Measurements from ENCODE around the gene PADI3. TPM values are rescaled to one million over a fixed set of nuclear protein-coding genes. Genes with fewer than 3 reads are reported as not detected.

Gene PADI3
- total and polyA plus RNA-seq, 2 donors (not counting 3 experiments of a cell fraction or from before 2014, with no cell fraction given): not detected

GRCh38 chr1:17292299-17293160 lies 43.6 kb downstream of the PADI3 start:
- dilution Hi-C loops (cut with MboI; ENCODE audit: extremely low pct_ligation_motif_present, low sequenced_read_pairs): no loop called here
- Histone ChIP-seq H3K4me2 (ENCODE audit: insufficient read depth, low read length) (no peak overlapping the region), H4K20me1 (replicated peaks; ENCODE audit: control insufficient read depth, extremely low read depth, insufficient read depth, low read length) (no peaks in the 10 kb centered on the region), H3K9me1 (replicated peaks; ENCODE audit: control insufficient read depth, extremely low read depth, insufficient read depth, low read length) (no peaks in the 10 kb centered on the region), H3K27ac (ENCODE audit: insufficient read depth, low read depth, low read length) (no peak overlapping the region), H3K9me3 (replicated peaks; ENCODE audit: control insufficient read depth, insufficient read depth, low read length) (no peaks in the 10 kb centered on the region), H2AFZ (ENCODE audit: low read depth, low read length) (no peak overlapping the region), H3K4me3 (replicated peaks in 1 of 3; ENCODE audit: insufficient read depth in 1 of 3, low read depth in 1 of 3, low read length in 3 of 3) (no peak overlapping the region), H3K79me2 (ENCODE audit: control insufficient read depth, insufficient read depth, low read length) (no peaks in the 10 kb centered on the region), H3K36me3 (ENCODE audit: control insufficient read depth in 2 of 2, extremely low read depth in 1 of 2, insufficient read depth in 2 of 2, low read length in 2 of 2) (no peaks in the 10 kb centered on the region), H3K27me3 (ENCODE audit: control insufficient read depth in 2 of 2, insufficient read depth in 2 of 2, low read length in 2 of 2) (no peaks in the 10 kb centered on the region), H3K9ac (replicated peaks; ENCODE audit: extremely low read depth, insufficient read depth, low read length) (no peak overlapping the region), H3K4me1 (ENCODE audit: control insufficient read depth, extremely low read depth, insufficient read depth, low read length) (peaks cover 4% of the 10 kb centered on the region)
- no TSS peak for BruUV-seq (replicated peaks)
- intact Hi-C loops (cut with micrococcal nuclease): no loop called here
- ChIA-PET CTCF (no interaction called here), POLR2A (no interaction called here)
- FAIRE-seq: no peak
- DNase-seq (ENCODE audit: low read depth, low spot score): no peak
- TF ChIP-seq FOS (IDR thresholded peaks at IDR 0.05; ENCODE audit: borderline replicate concordance, insufficient read depth, low read length) (no peak), JUN (IDR thresholded peaks at IDR 0.05; ENCODE audit: borderline replicate concordance, insufficient read depth, insufficient read length, low read depth) (no peak), MYC (IDR thresholded peaks at IDR 0.05; ENCODE audit: low read depth, low read length) (no peak), POLR2A (IDR thresholded peaks at IDR 0.05; ENCODE audit: low read depth, low read length) (no peak), POLR2AphosphoS5 (IDR thresholded peaks at IDR 0.05; ENCODE audit: insufficient read depth, low read depth, low read length) (no peak), EZH2 (IDR thresholded peaks at IDR 0.05; ENCODE audit: borderline replicate concordance, low read depth, low read length, severe bottlenecking) (no peak), GATA2 (IDR thresholded peaks at IDR 0.05; ENCODE audit: insufficient read depth, insufficient read length, low read depth, low read length) (no peak), CTCF (IDR thresholded peaks at IDR 0.05; ENCODE audit: extremely low read depth in 1 of 2, insufficient read depth in 1 of 2, low read depth in 1 of 2, low read length in 2 of 2) (no peak)
- TF ChIP-seq, protein P1, sequence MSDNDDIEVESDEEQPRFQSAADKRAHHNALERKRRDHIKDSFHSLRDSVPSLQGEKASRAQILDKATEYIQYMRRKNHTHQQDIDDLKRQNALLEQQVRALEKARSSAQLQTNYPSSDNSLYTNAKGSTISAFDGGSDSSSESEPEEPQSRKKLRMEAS (IDR thresholded peaks at IDR 0.05; ENCODE audit: insufficient read depth, insufficient read length): no peak

Data from endothelial cell of umbilical vein (primary cell).